ENCODE results near the gene ARHGAP26.
"Not testable (repeated sequence)": the region's sequence is repeated elsewhere in the genome, so short reads cannot be mapped to it uniquely, and the experiment has no call there.

The ARHGAP26 gene

GRCh38 chr5:143068712-143069111 is 298.5 kb downstream of the ARHGAP26 start:
- no peak for DNase-seq

GRCh38 chr5:143071927-143072326 is 301.8 kb downstream of the ARHGAP26 start:
- no peak for DNase-seq

- DNase-seq: no peak
These were observed 302.6 kb downstream of the ARHGAP26 start for GRCh38 chr5:143072734-143073133.

GRCh38 chr5:143073766-143074165 is 303.6 kb downstream of the ARHGAP26 start:
- no peak for DNase-seq

GRCh38 chr5:143074414-143074996 is 304.3 kb downstream of the ARHGAP26 start:
- DNase-seq: no peak

- DNase-seq: no peak
These were observed 306.2 kb downstream of the ARHGAP26 start for GRCh38 chr5:143076377-143076776.

GRCh38 chr5:143077453-143078103 is 307.4 kb downstream of the ARHGAP26 start:
- DNase-seq: no peak

GRCh38 chr5:143078313-143078712 is 308.1 kb downstream of the ARHGAP26 start:
- DNase-seq: no peak

- no peak for DNase-seq
These were observed 308.8 kb downstream of the ARHGAP26 start for GRCh38 chr5:143078971-143079370.

- DNase-seq: no peak
These were observed 310.2 kb downstream of the ARHGAP26 start for GRCh38 chr5:143080407-143080806.

- no peak for DNase-seq
These were observed 310.8 kb downstream of the ARHGAP26 start for GRCh38 chr5:143080982-143081381.

- DNase-seq: no peak
These were observed 312.8 kb downstream of the ARHGAP26 start for GRCh38 chr5:143083006-143083405.

- no peak for DNase-seq
These were observed 314.2 kb downstream of the ARHGAP26 start for GRCh38 chr5:143084407-143084806.

GRCh38 chr5:143085319-143085917 is 315.2 kb downstream of the ARHGAP26 start:
- DNase-seq: no peak

GRCh38 chr5:143086546-143086907 is 316.4 kb downstream of the ARHGAP26 start:
- no peak for DNase-seq

GRCh38 chr5:143086908-143087637 is 316.9 kb downstream of the ARHGAP26 start:
- DNase-seq: no peak

GRCh38 chr5:143088702-143089101 is 318.5 kb downstream of the ARHGAP26 start:
- not testable (repeated sequence) for DNase-seq

GRCh38 chr5:143090044-143090443 is 319.9 kb downstream of the ARHGAP26 start:
- DNase-seq: not testable (repeated sequence)

GRCh38 chr5:143092711-143093451 is 322.7 kb downstream of the ARHGAP26 start:
- DNase-seq: not testable (repeated sequence)

GRCh38 chr5:143093452-143094086 is 323.4 kb downstream of the ARHGAP26 start:
- DNase-seq: peak; percentile 4 to 9

- DNase-seq: no peak
These were observed 323.9 kb downstream of the ARHGAP26 start for GRCh38 chr5:143094087-143094521.

GRCh38 chr5:143094608-143095007 is 324.4 kb downstream of the ARHGAP26 start:
- peak in 1 of 2 donors; percentile 8 for DNase-seq

All from activated CD4-positive, alpha-beta T cell treated with anti-CD3 and anti-CD28 coated beads for 4 hours (primary cell).